GM13976 (cell line): ENCODE data around the gene FUS.

Source experiments
- DNase-seq: peaks from one replicate; pipeline ENCODE4 v3.0.0; 2012; ENCODE audit warnings: low spot score
- in situ Hi-C: fragments of 300-500 bp; cut with MboI; formaldehyde crosslinking; loops from one replicate; pipeline ENCODE4 v1.12.0; 2022; ENCODE audit warnings: low sequenced_read_pairs, mixed read lengths, inconsistent platforms; ENCODE audit not compliant: unreplicated experiment
- TF ChIP-seq, protein P1 (sequence below): IDR thresholded peaks from 2 replicates; pipeline ENCODE4 v1.5.1; 2012; ENCODE audit warnings: borderline replicate concordance, mild to moderate bottlenecking; ENCODE audit not compliant: insufficient read depth; ENCODE audit errors: extremely low read depth, missing control alignments, control extremely low read depth

The FUS gene

DNA sequence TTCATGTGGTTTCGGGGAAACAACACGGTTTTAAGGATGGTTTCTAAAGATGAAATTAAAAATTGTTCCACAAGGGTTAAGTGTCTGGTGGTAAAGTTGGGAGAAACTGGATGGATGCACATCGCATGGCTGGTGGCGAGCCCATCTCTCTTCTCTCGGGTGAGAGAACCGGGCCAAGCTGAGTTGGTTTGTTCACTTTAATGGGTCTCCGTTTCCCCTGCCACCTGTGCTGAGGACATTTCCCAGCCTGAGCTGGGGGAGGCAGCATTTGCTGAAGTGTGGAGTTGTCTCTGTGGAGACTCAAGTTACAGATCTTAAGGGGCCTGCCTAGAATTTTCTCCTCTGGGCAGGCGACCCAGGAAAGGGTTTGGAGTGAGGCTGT lies 7.9 kb downstream of the FUS start:
- TF ChIP-seq, protein P1, sequence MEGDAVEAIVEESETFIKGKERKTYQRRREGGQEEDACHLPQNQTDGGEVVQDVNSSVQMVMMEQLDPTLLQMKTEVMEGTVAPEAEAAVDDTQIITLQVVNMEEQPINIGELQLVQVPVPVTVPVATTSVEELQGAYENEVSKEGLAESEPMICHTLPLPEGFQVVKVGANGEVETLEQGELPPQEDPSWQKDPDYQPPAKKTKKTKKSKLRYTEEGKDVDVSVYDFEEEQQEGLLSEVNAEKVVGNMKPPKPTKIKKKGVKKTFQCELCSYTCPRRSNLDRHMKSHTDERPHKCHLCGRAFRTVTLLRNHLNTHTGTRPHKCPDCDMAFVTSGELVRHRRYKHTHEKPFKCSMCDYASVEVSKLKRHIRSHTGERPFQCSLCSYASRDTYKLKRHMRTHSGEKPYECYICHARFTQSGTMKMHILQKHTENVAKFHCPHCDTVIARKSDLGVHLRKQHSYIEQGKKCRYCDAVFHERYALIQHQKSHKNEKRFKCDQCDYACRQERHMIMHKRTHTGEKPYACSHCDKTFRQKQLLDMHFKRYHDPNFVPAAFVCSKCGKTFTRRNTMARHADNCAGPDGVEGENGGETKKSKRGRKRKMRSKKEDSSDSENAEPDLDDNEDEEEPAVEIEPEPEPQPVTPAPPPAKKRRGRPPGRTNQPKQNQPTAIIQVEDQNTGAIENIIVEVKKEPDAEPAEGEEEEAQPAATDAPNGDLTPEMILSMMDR = no peak
- DNase-seq = no peak
- in situ Hi-C loops = loop anchor here (25.0 kb wide), 1 partner anchor 175 kb away; the partner anchor contains the start of gene ITGAX

- in situ Hi-C loops = loop anchor here (25.0 kb wide), 1 partner anchor 174 kb away; the partner anchor contains the start of gene ITGAX
- TF ChIP-seq, protein P1 = no peak
- no peak for DNase-seq
Observed at GRCh38 chr16:31188450-31189411, 8.8 kb downstream of the FUS start.

DNA sequence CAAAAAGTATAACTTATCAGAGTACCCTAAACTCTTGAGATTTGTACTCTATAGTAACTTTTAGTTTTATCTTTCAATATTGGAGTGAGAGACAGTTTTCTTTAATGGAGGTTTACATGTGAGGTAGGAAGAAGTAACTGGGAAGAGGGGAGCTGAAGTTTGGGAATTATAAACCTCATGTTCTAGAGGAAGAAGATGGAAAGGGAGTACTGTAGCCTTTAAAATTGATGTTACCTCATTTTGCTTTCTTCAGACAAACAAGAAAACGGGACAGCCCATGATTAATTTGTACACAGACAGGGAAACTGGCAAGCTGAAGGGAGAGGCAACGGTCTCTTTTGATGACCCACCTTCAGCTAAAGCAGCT lies 9.5 kb downstream of the FUS start:
- in situ Hi-C loops = loop anchor here (25.0 kb wide), 1 partner anchor 173 kb away; the partner anchor contains the start of gene ITGAX
- TF ChIP-seq, protein P1 = no peak
- no peak for DNase-seq

DNA sequence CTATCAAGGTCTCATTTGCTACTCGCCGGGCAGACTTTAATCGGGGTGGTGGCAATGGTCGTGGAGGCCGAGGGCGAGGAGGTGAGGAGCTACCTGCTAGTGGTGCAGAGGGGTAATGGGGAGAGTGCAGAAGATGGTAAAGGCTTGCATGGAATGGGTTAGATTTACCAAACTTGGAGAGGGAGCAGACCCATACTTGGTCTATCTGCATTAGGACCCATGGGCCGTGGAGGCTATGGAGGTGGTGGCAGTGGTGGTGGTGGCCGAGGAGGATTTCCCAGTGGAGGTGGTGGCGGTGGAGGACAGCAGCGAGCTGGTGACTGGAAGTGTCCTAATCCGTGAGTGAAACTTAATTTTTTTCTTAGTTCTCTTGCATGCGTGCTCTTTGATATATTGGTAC lies 10.1 kb downstream of the FUS start:
- TF ChIP-seq, protein P1 = no peak
- no peak for DNase-seq

GRCh38 chr16:31190818-31191444 lies 11.0 kb downstream of the FUS start:
- in situ Hi-C loops = loop anchor here (25.0 kb wide), 1 partner anchor 171 kb away; the partner anchor contains the start of gene ITGAX
- TF ChIP-seq, protein P1 = no peak

More for the DNA sequence above, 10.1 kb downstream of the FUS start:
- in situ Hi-C loops = loop anchor here (25.0 kb wide), 1 partner anchor 172 kb away; the partner anchor contains the start of gene ITGAX

DNA sequence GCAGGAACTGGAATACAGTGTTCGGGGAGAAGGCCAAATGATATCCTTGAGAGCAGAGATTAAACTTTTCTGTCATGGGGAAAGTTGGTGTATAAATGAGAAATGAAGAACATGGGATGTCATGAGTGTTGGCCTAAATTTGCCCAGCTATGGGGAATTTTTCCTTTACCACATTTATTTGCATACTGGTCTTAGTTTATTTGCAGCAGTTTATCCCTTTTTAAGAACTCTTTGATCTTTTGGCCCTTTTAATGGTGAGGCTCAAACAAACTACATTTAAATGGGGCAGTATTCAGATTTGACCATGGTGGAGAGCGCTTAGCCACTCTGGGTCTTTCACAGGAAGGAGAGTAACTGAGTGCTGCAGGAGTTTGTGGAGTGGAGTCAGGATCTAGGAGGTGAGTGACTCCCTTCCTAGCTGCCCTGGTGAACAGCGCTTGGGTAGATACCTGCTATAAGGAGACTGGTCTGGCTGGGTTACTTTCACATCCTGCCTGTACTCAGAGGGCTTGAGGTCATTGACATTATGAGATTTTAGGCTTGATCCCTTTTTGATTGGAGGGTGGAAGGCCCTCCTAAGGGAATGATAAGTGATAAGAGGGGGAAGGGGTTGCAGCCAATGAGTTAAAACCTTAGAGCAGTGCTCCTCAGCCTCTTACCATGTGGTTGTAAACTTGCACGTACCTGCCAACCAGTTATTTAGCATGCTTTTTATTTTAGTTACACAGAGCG lies 11.9 kb downstream of the FUS start:
- in situ Hi-C loops = loop anchor here (25.0 kb wide), 1 partner anchor 170 kb away; the partner anchor contains the start of gene ITGAX
- DNase-seq = no peak
- TF ChIP-seq, protein P1 = no peak

More at GRCh38 chr16:31190818-31191444, 11.0 kb downstream of the FUS start:
- DNase-seq = no peak
